NOMO-1 treated with dmso at 0.1 percent for 144 hours (cell line): ENCODE results near the gene AUH.

ENCODE experiments used
- DNase-seq: peaks from one replicate; lab custom pipeline; 2025; ENCODE audit not compliant: unreplicated experiment; lab: John Stamatoyannopoulos, UW

AUH gene

GRCh38 chr9:91341258-91341746, 20.4 kb downstream of the AUH start:
- DNase-seq: no peak

- DNase-seq: no peak
Observed at GRCh38 chr9:91340395-91340967, 21.2 kb downstream of the AUH start.

- no peak for DNase-seq
Observed at GRCh38 chr9:91338681-91339080, 23.0 kb downstream of the AUH start.

DNA sequence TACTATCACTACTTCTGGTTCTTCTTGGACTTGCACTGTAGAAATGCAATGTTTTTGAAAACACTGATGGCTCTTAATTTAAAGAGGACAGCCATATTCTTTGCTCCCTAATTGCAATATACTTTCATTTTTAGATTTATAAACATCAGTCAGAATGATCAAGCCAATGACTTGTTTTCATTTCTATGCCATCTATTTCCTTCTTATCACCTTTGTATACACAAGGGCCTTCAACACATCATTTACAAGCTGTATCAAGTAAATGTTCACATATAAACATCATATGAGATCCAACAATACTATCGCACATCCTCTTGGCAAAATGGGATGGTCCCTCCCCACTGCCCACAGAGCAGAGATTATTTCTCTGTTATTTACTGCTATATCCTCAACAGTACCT, 24.9 kb downstream of the AUH start:
- DNase-seq: no peak

GRCh38 chr9:91334053-91334452, 27.7 kb downstream of the AUH start:
- DNase-seq: no peak

- DNase-seq: no peak
Observed at GRCh38 chr9:91333551-91333950, 28.2 kb downstream of the AUH start.

GRCh38 chr9:91332546-91333231, 29.0 kb downstream of the AUH start:
- DNase-seq: no peak

- no peak for DNase-seq
Observed at GRCh38 chr9:91331849-91332248, 29.9 kb downstream of the AUH start.

- no peak for DNase-seq
Observed at GRCh38 chr9:91328186-91328585, 33.5 kb downstream of the AUH start.

GRCh38 chr9:91321691-91322090, 40.0 kb downstream of the AUH start:
- DNase-seq: no peak

- no peak for DNase-seq
Observed at GRCh38 chr9:91320299-91320698, 41.4 kb downstream of the AUH start.

DNA sequence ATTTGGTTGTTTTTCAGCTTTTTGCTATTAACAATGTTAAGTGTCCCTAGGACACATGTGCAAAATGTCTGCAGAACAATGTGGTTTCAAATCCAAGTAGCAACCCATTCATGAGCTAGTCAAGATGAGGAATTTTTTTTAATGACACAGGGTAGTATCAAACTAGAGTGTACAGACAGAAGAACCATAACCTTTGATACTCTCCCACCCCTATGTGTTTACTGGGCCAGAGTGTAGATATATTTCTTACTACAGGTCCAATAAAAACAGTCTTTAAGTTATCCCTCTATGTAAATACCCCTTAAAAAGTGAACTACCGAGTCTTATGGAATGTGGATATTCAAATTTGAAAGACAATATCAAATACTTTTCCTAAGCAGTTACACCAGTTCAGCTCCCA, 45.6 kb downstream of the AUH start:
- no peak for DNase-seq

DNA sequence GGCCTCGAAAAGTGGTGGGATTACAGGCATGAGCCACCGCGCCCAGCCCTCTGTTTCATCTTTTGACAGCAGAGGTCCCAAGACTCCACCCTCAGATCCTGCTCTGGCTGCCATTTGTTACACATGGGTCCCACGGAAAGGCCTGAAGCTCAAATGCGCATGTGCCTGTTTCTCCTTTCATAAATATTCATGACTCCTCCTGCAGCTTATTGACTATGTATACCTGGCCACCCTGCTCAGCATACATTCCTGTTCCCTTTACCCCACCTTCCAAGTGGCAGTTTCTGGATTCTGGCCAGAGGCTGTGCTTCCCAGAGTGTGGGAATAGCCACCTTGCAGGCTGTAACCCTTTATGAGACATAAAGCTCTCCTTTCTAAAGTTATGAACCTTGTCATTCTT, 46.5 kb downstream of the AUH start:
- DNase-seq: no peak

GRCh38 chr9:91312717-91313325, 48.9 kb downstream of the AUH start:
- no peak for DNase-seq

DNA sequence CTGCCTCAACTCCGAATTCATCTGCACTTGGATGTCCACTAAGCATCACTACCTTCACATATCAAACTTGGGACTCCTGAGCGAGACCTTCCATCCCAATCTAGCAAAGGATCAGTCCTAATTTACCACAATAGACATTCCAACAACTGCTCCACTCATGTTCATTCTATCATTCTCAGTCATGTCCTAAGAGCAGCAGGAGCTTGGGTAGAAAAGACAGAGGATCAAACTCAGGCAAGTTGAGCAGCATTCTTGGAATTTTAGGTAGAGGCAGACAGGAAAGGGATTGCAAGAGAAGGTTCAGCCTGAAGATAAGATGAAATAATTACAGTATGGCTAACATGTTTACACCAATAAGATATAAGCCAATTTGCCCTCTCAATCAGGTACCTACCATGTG, 51.7 kb downstream of the AUH start:
- DNase-seq: no peak

GRCh38 chr9:91308191-91308590, 53.5 kb downstream of the AUH start:
- no peak for DNase-seq

DNA sequence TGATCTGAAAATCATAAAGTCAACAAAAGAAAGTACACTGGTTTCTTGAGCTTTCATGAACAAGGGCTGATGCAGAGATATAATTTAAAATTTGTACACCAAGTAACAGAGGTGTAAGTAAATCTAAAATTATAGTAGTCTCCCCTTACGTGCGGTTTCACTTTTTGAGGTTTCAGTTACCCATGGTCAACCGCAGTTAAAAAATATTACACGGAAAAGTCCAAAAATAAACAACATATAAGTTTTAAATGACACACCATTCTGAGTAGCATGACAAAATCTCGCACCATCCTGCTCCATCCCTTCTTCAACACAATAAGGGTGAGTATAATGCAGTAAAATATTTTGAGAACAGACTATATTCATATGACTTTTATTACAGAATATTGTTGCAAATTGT, 54.4 kb downstream of the AUH start:
- DNase-seq: no peak

GRCh38 chr9:91306296-91306630, 55.5 kb downstream of the AUH start:
- DNase-seq: no peak

DNA sequence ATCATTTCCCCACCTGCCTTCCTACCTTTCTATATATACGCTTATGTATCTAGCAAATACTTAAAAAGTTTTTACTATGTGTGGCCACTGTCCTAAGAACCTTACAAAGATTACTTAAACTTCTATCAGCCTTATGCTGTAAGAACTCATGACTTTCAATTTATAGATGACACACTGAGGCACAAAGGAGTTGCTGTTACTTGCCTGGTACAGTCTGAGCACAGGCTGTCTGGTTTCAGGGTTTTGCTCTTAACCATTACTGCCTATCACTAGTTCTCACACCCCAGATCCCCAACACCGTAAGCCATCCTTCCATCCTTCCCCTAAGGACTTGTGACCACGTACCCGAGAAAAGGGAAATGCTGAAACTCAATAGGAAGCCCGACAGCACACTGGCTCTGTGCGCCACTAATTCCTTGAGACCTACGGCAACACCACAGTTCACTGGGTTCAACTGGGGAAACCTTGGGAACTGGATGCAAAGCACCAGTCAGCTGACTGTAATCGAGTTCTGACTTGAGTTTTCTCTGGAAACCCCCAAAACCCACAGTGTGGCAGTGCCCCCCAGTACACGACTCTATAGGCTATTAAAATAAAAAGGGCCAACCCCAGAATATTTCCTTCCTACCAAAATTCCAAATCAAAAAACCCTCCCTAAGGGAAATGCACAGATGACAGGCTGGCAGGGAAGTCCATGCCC, 56.0 kb downstream of the AUH start:
- DNase-seq: no peak

DNA sequence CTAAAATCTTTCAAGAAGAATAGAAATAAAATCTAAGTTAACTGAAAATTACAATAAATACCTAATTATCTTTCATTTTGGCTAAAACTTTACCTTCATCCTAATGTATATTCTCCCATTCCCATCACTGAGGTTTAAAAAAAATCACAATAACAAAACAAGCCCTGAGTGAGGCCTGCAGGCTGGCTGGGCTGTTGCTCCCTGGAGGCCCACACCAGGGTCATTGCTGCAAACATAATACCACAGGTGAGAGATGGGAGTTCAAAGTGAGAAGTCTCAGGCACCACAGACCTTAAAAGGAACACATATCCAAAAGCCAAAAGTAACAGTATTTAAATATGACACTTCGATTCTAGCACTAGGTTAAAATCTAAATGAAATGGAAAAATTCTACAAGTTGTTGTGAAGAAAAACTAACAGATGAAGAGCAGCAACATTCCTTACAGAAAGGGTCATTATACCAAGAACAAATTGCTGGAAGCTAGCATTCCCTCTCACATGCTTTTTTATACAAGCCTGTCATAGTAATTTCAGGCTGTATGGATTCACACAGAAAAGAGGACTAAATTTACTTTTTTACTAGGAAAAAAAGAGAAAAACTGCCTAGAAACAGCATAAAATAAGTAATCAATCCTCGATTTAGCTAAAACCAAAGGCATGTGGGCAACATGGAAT, 57.8 kb downstream of the AUH start:
- DNase-seq: no peak

DNA sequence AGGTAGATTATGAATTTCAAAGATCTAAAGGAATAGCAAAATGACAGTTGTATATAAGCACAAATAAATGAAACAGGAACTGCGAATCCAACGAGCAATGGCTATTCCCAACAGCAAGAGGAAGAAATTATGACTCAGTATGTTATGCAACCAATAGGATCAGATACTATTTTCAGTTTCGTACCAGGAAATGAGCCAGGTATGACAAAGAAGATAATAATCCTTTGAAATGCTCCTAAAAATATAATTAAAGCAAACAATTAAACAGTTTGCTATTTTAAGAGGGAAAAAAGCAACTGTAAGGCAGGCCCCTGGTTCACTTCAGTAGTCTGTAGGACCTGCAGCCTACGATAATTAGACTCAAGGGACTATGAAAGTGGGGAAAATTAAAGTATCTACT, 58.9 kb downstream of the AUH start:
- DNase-seq: no peak

DNA sequence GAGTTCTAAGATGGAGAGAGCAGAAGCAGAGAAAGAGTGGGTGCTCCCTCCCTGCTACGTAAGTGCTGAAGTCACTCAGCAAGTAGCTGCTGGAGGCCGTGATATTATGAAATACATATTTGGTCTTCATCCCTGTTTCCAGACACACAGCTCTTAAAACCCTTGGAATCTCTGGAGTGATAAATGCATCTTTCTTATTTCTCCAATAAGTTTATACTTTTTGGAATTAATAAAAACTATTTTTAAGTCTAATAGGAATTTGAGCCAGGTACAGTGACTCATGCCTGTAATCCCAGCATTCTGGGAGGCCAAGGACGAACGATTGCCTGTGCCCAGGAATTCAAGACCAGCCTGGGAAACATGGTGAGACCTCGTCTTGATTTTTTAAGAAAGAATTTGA, 60.6 kb downstream of the AUH start:
- no peak for DNase-seq
